Duodenal mucosa (tissue), 2 donors: ENCODE measurements around the gene DLGAP4.

ENCODE experiments used
- H3K27ac ChIP-seq: one replicate; pipeline ENCODE4 v1.7.0; 2013; ENCODE audit warnings: low read depth, low read length
- H3K27me3 ChIP-seq, 2 donors: one replicate each; pipeline ENCODE4 v1.7.0; 2013; ENCODE audit warnings: low read length in 2 of 2, control low read depth in 1 of 2; ENCODE audit not compliant: insufficient read depth in 2 of 2, control insufficient read depth in 1 of 2
- H3K36me3 ChIP-seq, 2 donors: one replicate each; pipeline ENCODE4 v1.7.0; 2013; ENCODE audit warnings: low read length in 2 of 2, control low read depth in 1 of 2; ENCODE audit not compliant: insufficient read depth in 2 of 2, control insufficient read depth in 1 of 2
- H3K4me1 ChIP-seq, 2 donors: one replicate each; pipeline ENCODE4 v1.7.0; 2013; ENCODE audit warnings: low read length in 2 of 2, control low read depth in 1 of 2; ENCODE audit not compliant: insufficient read depth in 2 of 2, control insufficient read depth in 1 of 2
- H3K4me3 ChIP-seq, 2 donors: one replicate each; pipeline ENCODE4 v1.7.0; 2013; ENCODE audit warnings: low read length in 2 of 2, low read depth in 1 of 2
- H3K9ac ChIP-seq, 2 donors: one replicate each; pipeline ENCODE4 v1.7.0; 2013; ENCODE audit warnings: low read length in 2 of 2, low read depth in 1 of 2
- H3K9me3 ChIP-seq, 2 donors: one replicate each; pipeline ENCODE4 v1.7.0; 2013; ENCODE audit warnings: low read length in 2 of 2, control low read depth in 1 of 2; ENCODE audit not compliant: control insufficient read depth in 1 of 2

DLGAP4 gene

DNA sequence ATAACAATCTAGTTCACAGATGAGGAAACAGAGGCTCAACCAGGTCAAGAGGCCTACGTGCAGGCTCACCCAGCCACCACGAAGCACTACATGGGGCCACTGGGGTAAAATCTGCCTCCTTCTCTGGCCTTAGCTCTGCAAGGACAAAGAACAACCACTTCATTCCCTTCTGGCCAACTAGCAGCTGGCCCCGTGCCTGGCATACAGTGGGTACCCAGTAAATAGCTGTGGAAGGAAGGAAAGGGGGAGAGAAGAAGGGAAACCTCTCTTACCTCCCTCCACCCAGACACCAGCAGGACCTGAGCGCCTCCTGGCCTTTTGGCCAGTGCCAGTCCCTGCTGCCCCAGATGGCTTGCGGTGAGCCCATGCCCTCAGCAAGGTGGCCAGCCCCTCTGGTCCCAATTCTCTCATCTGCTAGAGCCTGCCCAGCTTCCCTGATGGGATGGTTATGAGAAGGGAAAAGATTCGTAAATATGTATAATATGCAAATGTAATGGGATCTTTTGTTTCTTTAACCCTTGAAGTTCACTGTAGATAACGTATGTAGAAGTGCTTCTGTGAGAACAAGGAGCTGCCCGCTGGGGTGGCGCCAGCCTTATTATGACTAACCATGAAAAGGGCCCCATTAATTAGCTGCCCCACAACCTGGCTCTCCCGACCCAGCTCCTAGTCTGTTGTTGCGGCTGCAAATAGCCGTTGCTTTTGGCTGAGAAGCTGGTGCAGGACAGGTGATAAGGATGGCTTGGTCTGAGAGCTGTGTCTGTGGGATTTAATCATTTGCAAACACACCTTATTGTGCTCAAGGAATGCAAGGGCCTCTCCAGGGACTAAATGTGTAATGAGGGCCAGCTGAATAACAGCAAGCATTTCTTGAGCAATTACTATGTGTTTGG is 62.0 kb downstream of the DLGAP4 start:
- H3K27ac ChIP-seq, result no peak overlapping the region
- H3K9me3 ChIP-seq, result no peaks in the 10 kb centered on the region
- H3K4me3 ChIP-seq, result no peak overlapping the region
- no peak overlapping the region for H3K9ac ChIP-seq
- no peaks in the 10 kb centered on the region for H3K4me1 ChIP-seq
- H3K27me3 ChIP-seq, result peaks cover 0 to 3% of the 10 kb centered on the region in 2 donors
- H3K36me3 ChIP-seq, result no peaks in the 10 kb centered on the region

DNA sequence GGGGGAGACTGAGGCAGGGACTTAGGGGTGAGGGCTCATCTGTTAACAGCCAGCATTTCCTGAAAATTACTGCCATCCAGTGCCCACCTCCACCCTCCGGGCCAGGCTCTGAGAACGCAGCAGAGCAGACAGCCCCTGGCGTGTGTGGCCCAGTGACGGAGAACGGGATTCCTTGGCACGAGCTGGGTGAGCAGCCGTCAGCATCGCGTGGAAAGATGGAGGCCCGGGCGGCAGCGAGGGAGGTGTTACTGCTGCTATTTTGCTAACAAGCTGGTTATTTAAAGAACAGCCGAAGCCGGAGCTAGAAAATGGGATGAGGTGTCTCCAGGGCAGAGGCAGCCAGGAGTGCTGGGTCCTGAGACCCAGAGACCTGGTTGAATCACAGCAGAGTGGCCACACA is 62.7 kb downstream of the DLGAP4 start:
- no peak overlapping the region for H3K27ac ChIP-seq
- H3K27me3 ChIP-seq, result peaks cover 0 to 3% of the 10 kb centered on the region in 2 donors
- H3K9me3 ChIP-seq, result no peaks in the 10 kb centered on the region
- H3K36me3 ChIP-seq, result no peaks in the 10 kb centered on the region
- H3K4me1 ChIP-seq, result no peaks in the 10 kb centered on the region
- H3K4me3 ChIP-seq, result no peak overlapping the region
- no peak overlapping the region for H3K9ac ChIP-seq

DNA sequence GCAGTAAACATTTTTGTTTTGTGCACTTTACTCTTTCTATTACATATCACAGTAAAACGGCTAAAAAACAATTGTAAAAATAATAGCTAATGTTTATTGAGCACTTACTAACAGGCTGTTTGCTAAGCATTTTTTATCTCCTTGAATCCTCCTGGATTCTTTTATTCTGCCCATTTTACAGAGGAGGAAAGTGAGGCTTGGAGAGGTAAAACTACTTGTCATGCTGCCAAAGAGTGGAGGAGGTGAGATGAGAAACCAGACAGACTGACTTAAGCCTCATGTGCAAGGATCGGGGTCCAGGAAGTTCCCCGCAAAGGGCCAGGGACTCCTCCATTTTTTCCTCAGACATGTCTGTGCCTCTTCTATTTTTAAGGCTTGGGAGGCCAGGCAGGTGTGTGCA is 63.6 kb downstream of the DLGAP4 start:
- Histone ChIP-seq H3K36me3 (no peaks in the 10 kb centered on the region), H3K9me3 (no peaks in the 10 kb centered on the region), H3K4me1 (no peaks in the 10 kb centered on the region), H3K9ac (no peak overlapping the region), H3K4me3 (no peak overlapping the region), H3K27ac (no peak overlapping the region), H3K27me3 (peaks cover 0 to 3% of the 10 kb centered on the region in 2 donors)

DNA sequence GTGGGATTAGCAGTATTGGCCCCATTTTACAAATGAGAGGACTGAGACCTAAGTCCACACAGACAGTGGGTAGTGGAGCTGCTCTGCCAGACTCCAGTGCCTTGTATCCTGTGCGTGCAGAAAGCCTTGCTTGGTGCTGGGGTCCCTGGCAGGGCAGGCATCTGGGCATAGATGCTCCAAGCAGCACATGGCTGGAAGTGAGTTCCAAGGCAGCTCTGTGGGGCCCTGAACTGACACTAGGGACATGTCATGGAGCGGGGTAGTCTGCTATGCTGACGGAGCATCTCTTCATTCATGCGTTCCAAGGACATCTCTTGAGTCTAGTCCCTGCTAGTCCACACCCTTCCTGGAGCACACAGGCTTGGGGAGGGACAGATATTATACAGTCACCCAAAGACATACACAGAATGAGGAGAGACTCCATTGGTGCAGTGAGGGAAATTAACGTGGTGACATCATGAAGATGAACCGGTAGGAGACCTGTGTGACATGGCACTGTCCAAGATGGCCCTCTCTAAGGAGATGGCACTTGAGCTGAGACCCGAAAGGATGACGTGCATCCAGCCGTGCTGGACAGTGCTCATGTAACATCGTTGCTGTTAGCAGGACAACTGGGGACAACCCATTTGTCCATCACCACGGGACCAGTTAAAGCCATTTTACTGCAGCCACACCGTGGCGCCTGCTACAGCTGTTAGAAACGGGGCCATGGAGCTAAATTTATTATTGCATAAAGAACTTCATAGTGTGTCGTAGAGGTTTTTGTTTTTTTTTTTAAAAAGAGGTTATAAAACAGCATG is 65.1 kb downstream of the DLGAP4 start:
- H3K4me3 ChIP-seq, result no peak overlapping the region
- no peaks in the 10 kb centered on the region for H3K36me3 ChIP-seq
- H3K4me1 ChIP-seq, result no peaks in the 10 kb centered on the region
- H3K27ac ChIP-seq, result no peak overlapping the region
- H3K27me3 ChIP-seq, result peaks cover 3% of the 10 kb centered on the region in 2 donors
- H3K9ac ChIP-seq, result no peak overlapping the region
- H3K9me3 ChIP-seq, result no peaks in the 10 kb centered on the region

DNA sequence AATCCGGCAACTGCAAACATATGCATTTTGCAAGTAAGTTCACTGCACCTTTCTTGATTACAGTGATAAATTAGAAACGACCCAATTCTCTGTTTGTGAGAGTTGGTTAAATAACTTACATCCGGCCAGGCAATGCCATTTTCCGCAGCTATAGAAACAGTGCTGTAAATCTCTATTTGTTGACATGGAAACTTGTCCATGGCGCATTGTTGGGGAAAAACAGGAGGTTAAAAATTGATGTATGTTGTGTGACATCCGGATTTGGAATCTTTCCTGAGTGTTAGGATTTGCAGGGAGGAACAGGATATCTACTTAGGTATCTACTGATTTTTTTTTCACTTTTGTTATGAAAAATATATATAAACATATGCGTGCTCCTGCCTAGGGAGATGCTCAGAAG is 66.5 kb downstream of the DLGAP4 start:
- H3K4me3 ChIP-seq, result no peak overlapping the region
- no peak overlapping the region for H3K27ac ChIP-seq
- H3K36me3 ChIP-seq, result no peaks in the 10 kb centered on the region
- no peak overlapping the region for H3K9ac ChIP-seq
- no peaks in the 10 kb centered on the region for H3K9me3 ChIP-seq
- no peaks in the 10 kb centered on the region for H3K4me1 ChIP-seq
- H3K27me3 ChIP-seq, result peaks cover 3% of the 10 kb centered on the region in 2 donors

DNA sequence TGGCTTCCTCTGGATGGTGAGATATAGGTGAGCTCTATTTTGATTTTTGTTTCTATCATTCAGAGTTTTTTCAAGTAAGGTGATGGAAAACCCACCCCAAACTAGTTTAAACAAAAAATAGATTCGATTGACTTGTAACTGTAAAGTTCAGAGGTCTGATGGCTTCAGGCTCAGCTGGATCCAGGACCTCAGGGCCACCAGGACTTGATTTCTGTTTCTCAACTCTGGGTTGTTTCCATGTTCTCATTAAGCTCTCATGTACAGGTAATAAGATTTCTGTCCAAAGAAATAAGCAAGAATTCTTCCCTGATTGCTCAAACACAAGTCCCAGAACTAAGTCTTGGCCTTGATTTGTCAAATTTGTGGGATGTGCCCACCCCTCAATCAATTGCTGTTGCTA is 67.0 kb downstream of the DLGAP4 start:
- Histone ChIP-seq H3K27me3 (peaks cover 3% of the 10 kb centered on the region in 2 donors), H3K4me1 (no peaks in the 10 kb centered on the region), H3K9ac (no peak overlapping the region)

DNA sequence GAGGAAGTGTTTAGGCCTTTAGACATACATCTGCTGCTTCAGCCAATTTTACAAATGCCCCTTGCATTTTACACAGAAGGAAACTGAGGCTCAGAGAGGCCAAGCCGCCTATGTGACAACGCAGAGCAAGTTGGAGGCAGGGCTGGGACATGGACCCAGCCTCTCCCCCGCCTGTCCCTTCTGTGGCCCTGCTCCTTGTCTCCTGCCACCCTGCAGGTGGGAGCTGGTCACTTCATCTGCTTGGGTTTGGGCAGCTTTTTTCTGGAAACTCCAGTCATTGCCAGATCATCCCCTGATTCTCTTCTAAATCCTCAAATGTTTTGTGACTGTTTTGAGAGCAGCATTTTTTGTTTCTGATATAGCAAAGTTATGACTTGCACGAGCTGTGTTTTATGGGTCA is 68.9 kb downstream of the DLGAP4 start:
- Histone ChIP-seq H3K36me3 (no peaks in the 10 kb centered on the region), H3K27ac (no peak overlapping the region), H3K27me3 (peaks cover 3% of the 10 kb centered on the region in 2 donors), H3K9me3 (no peaks in the 10 kb centered on the region), H3K4me3 (no peak overlapping the region), H3K9ac (no peak overlapping the region), H3K4me1 (no peaks in the 10 kb centered on the region)

More for the DNA sequence above, 67.0 kb downstream of the DLGAP4 start:
- Histone ChIP-seq H3K36me3 (no peaks in the 10 kb centered on the region), H3K4me3 (no peak overlapping the region), H3K27ac (no peak overlapping the region), H3K9me3 (no peaks in the 10 kb centered on the region)

DNA sequence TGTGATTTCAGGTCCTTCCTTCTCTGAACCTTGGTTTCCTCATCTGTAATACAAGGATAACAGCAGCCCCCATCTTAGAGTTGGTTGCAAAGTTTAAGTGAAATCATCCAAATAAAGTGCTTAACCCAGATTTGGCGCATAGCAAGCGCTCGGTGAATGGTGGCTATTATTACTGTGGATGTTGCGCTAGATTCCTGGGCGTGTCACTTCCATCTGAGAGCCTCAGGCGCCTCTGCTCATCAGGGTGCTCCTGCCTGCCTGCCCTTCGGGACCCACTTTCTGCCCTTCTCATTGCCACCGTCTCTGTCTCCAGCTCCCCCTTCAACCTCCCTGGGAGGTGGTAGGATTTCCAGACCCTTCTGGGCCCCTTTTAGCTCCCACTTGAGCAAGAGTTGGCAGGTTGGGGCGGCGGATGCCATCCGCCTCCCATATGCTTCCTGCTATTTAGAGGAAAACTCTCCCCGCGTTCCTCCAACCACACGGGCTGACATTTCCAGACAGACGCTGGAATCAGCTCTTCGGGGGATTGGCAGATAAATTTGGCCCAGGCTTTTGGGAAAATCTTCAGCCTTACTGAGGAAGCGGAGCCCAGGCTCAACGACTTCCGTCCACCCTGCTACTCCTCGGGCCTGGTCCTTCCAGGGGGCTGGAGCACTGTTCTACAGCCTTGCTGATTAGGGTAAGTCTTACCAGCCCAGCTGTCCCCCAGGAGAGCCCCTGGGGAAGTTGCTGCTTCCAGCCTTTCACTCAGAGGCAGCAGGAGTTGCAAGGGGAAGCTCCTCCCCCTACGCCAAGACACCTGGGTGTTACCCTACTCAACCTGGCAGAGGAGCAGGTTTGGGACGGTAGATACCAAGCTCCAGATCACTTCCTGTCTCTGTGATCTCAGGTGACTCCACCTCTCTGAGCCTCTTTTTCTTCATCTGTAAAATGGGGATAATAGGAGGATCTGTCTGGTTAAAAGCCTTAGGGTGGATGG is 71.5 kb downstream of the DLGAP4 start:
- H3K27ac ChIP-seq, result no peak overlapping the region
- no peak overlapping the region for H3K9ac ChIP-seq
- H3K9me3 ChIP-seq, result no peaks in the 10 kb centered on the region
- no peak overlapping the region for H3K4me3 ChIP-seq
- no peaks in the 10 kb centered on the region for H3K36me3 ChIP-seq
- H3K4me1 ChIP-seq, result no peaks in the 10 kb centered on the region
- peaks cover 0 to 3% of the 10 kb centered on the region in 2 donors for H3K27me3 ChIP-seq

DNA sequence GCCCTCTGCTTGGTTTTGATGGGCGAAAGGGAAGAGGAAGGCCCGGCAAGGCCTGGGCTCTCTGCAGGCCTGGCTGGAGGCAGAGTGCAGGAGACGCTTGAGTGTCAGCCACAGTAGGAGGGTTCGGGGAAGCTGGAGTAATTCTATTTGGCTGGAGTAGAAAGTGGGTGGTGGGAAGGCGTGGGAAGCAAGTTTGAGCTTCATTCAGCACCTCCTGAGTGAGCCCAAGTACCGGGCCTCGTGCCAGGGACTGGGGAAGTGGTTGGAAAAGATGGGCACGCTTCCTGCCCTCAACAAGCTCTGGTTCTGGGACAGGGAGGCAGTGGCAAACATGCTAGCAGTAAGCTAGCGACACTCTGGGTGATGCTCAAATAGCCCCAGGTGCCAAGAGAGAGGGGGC is 72.5 kb downstream of the DLGAP4 start:
- Histone ChIP-seq H3K36me3 (no peaks in the 10 kb centered on the region), H3K9me3 (no peaks in the 10 kb centered on the region), H3K27me3 (peaks cover 0 to 3% of the 10 kb centered on the region in 2 donors), H3K4me1 (no peaks in the 10 kb centered on the region), H3K9ac (no peak overlapping the region), H3K27ac (no peak overlapping the region), H3K4me3 (no peak overlapping the region)
